HepG2 (cell line): ENCODE data around the gene ZBTB21. TPM values are rescaled to one million over a fixed set of nuclear protein-coding genes. Genes with fewer than 3 reads are reported as not detected.

ENCODE experiments used
- HNRNPLL ChIP-seq: fragments of 200-400 bp; formaldehyde crosslinking; IDR thresholded peaks from 2 replicates; pipeline ENCODE4 v1.6.1; 2017; ENCODE audit warnings: mild to moderate bottlenecking, low read depth, low read length; ENCODE audit not compliant: poor library complexity, severe bottlenecking
- JUN ChIP-seq: sonication (generic); formaldehyde crosslinking; IDR thresholded peaks from 2 replicates; pipeline ENCODE4 v1.4.0; 2020; ENCODE audit warnings: mild to moderate bottlenecking, missing genetic modification reagents
- JUNB ChIP-seq: sonication (generic); formaldehyde crosslinking; IDR thresholded peaks from 2 replicates; pipeline ENCODE4 v1.8.0; 2022; ENCODE audit warnings: missing genetic modification reagents, mild to moderate bottlenecking, borderline replicate concordance
- KDM1A ChIP-seq: IDR thresholded peaks from 2 replicates; pipeline ENCODE4 v1.6.1; 2016; ENCODE audit warnings: missing compliant biosample characterization
- KLF12 ChIP-seq: sonication (generic); formaldehyde crosslinking; IDR thresholded peaks from 2 replicates; pipeline ENCODE4 v1.4.0; 2020; ENCODE audit warnings: missing genetic modification reagents, borderline replicate concordance
- NFATC3 ChIP-seq: sonication (generic); formaldehyde crosslinking; IDR thresholded peaks from 2 replicates; pipeline ENCODE4 v1.5.1; 2020; ENCODE audit warnings: mild to moderate bottlenecking, missing genetic modification reagents
- NFRKB ChIP-seq: fragments of 450-650 bp; IDR thresholded peaks from 2 replicates; pipeline ENCODE4 v1.6.1; 2017
- POLR2A ChIP-seq, 2 experiments: IDR thresholded peaks; 2 replicates each; pipeline ENCODE4 v1.6.1; 2011; ENCODE audit warnings: low read depth in 2 of 2, low read length in 2 of 2, mild to moderate bottlenecking in 1 of 2, moderate library complexity in 1 of 2; ENCODE audit not compliant: insufficient read depth in 1 of 2
- POLR2G ChIP-seq: fragments of 200-400 bp; formaldehyde crosslinking; IDR thresholded peaks from 2 replicates; pipeline ENCODE4 v1.6.1; 2018; ENCODE audit warnings: mild to moderate bottlenecking, low read depth, low read length, moderate library complexity
- RORA ChIP-seq: sonication (generic); formaldehyde crosslinking; IDR thresholded peaks from 2 replicates; pipeline ENCODE4 v1.5.0; 2020; ENCODE audit warnings: mild to moderate bottlenecking, missing genetic modification reagents, moderate library complexity
- SMARCE1 ChIP-seq: fragments of 450-650 bp; IDR thresholded peaks from 2 replicates; pipeline ENCODE4 v1.6.1; 2017; ENCODE audit warnings: borderline replicate concordance
- TBX3 ChIP-seq: fragments of 450-650 bp; IDR thresholded peaks from 2 replicates; pipeline ENCODE4 v1.6.1; 2017; ENCODE audit warnings: antibody characterized with exemption, mild to moderate bottlenecking, inconsistent platforms, borderline replicate concordance
- TRIM22 ChIP-seq: fragments of 450-650 bp; IDR thresholded peaks from 2 replicates; pipeline ENCODE4 v1.6.1; 2017
- ZFP1 ChIP-seq: IDR thresholded peaks from 2 replicates; pipeline ENCODE4 v1.6.1; 2016
- ZMYM3 ChIP-seq: sonication (generic); formaldehyde crosslinking; IDR thresholded peaks from 2 replicates; pipeline ENCODE4 v1.5.1; 2020; ENCODE audit warnings: mild to moderate bottlenecking, missing genetic modification reagents
- ZMYM4 ChIP-seq: sonication (generic); formaldehyde crosslinking; IDR thresholded peaks from 2 replicates; pipeline ENCODE4 v1.8.1; 2023; ENCODE audit warnings: mild to moderate bottlenecking, missing genetic modification reagents
- ZNF331 ChIP-seq: sonication (generic); formaldehyde crosslinking; IDR thresholded peaks from 2 replicates; pipeline ENCODE4 v1.4.0; 2020; ENCODE audit warnings: missing genetic modification reagents
- ZNF770 ChIP-seq: sonication (generic); formaldehyde crosslinking; IDR thresholded peaks from 2 replicates; pipeline ENCODE4 v1.5.0; 2020; ENCODE audit warnings: mild to moderate bottlenecking, missing genetic modification reagents
- ZNF883 ChIP-seq: sonication (generic); formaldehyde crosslinking; IDR thresholded peaks from 2 replicates; pipeline ENCODE4 v1.5.1; 2020; ENCODE audit warnings: mild to moderate bottlenecking, missing genetic modification reagents; ENCODE audit errors: not compliant biosample characterization
- polyA plus RNA-seq, 8 experiments: library from polyadenylated mRNA; depleted of rRNA in 3 of 8; stranded (reverse) in 7 of 8; unstranded in 1 of 8; fragments of >200 nt; fragmentation: Illumina TruSeq in 4 of 8; extraction: Trizol in 4 of 8; gene quantifications; 2 replicates each; pipeline versions ENCODE4 v1.2.1 to v1.2.3, GENCODE V29; 2011 to 2016; ENCODE audit warnings: low read depth in 4 of 8, missing spikeins in 1 of 8, mixed read lengths in 1 of 8; ENCODE audit not compliant: insufficient read depth in 1 of 8
- total RNA-seq, 5 experiments: library from RNA; depleted of rRNA; stranded (reverse); fragments of >200 nt; fragmentation: Illumina TruSeq; extraction: Trizol; gene quantifications; 2 replicates each; pipeline ENCODE4 v1.2.3, GENCODE V29; 2016; ENCODE audit warnings: low read depth in 1 of 5
- TF ChIP-seq, protein P1 (sequence below): sonication (generic); formaldehyde crosslinking; IDR thresholded peaks from 2 replicates; pipeline ENCODE4 v1.5.1; 2020; ENCODE audit warnings: missing genetic modification reagents, mild to moderate bottlenecking, borderline replicate concordance
- TF ChIP-seq, protein P2 (sequence below): sonication (generic); formaldehyde crosslinking; conservative IDR thresholded peaks from 2 replicates; pipeline ENCODE4 v1.4.0; 2020; ENCODE audit warnings: missing genetic modification reagents
- TF ChIP-seq, protein P3 (sequence below): sonication (generic); formaldehyde crosslinking; IDR thresholded peaks from 2 replicates; pipeline ENCODE4 v1.5.0; 2020; ENCODE audit warnings: missing genetic modification reagents, mild to moderate bottlenecking, borderline replicate concordance

The ZBTB21 gene
- total and polyA plus RNA-seq, 2 of the 13 experiments (the other 11 are each of a cell fraction or from before 2014, with no cell fraction given) = 4.5 to 6.1 TPM

- peak; percentile 20; the same call in 1 of the 2 replicates for TF ChIP-seq KLF12 (CRISPR knock-in tag)
- TF ChIP-seq POLR2G = no peak; the same call in 1 of the 2 replicates
- no peak for TF ChIP-seq TRIM22
- TF ChIP-seq KDM1A (CRISPR knock-in tag) = no peak
- TF ChIP-seq JUN (CRISPR knock-in tag) = 0 out of 2 replicates have a peak, but pooled peaks have one; percentile 44
- no peak for TF ChIP-seq TBX3
- TF ChIP-seq POLR2A (IDR thresholded peaks at IDR 0.05; ENCODE audit: insufficient read depth in 1 of 2, low read depth in 2 of 2, low read length in 2 of 2) = peak in 1 of 2 experiments; percentile 84; a peak in 3 of 4 replicates
- TF ChIP-seq ZNF770 (CRISPR knock-in tag) = peak; percentile 48
- 0 out of 2 replicates have a peak, but pooled peaks have one; percentile 48 for TF ChIP-seq ZMYM4 (CRISPR knock-in tag)
- no peak for TF ChIP-seq RORA (CRISPR knock-in tag)
- no peak for TF ChIP-seq JUNB (CRISPR knock-in tag)
- no peak for TF ChIP-seq ZMYM3
- TF ChIP-seq, protein P1, sequence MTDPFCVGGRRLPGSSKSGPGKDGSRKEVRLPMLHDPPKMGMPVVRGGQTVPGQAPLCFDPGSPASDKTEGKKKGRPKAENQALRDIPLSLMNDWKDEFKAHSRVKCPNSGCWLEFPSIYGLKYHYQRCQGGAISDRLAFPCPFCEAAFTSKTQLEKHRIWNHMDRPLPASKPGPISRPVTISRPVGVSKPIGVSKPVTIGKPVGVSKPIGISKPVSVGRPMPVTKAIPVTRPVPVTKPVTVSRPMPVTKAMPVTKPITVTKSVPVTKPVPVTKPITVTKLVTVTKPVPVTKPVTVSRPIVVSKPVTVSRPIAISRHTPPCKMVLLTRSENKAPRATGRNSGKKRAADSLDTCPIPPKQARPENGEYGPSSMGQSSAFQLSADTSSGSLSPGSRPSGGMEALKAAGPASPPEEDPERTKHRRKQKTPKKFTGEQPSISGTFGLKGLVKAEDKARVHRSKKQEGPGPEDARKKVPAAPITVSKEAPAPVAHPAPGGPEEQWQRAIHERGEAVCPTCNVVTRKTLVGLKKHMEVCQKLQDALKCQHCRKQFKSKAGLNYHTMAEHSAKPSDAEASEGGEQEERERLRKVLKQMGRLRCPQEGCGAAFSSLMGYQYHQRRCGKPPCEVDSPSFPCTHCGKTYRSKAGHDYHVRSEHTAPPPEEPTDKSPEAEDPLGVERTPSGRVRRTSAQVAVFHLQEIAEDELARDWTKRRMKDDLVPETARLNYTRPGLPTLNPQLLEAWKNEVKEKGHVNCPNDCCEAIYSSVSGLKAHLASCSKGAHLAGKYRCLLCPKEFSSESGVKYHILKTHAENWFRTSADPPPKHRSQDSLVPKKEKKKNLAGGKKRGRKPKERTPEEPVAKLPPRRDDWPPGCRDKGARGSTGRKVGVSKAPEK (CRISPR knock-in tag) = no peak
- TF ChIP-seq ZNF883 = peak; percentile 36
- no peak for TF ChIP-seq NFRKB
- TF ChIP-seq, protein P2, sequence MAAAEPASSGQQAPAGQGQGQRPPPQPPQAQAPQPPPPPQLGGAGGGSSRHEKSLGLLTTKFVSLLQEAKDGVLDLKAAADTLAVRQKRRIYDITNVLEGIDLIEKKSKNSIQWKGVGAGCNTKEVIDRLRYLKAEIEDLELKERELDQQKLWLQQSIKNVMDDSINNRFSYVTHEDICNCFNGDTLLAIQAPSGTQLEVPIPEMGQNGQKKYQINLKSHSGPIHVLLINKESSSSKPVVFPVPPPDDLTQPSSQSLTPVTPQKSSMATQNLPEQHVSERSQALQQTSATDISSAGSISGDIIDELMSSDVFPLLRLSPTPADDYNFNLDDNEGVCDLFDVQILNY = peak; percentile 40; the same call in 1 of the 2 replicates
- peak; percentile 41 for TF ChIP-seq HNRNPLL
- no peak for TF ChIP-seq NFATC3 (CRISPR knock-in tag)
- TF ChIP-seq, protein P3, sequence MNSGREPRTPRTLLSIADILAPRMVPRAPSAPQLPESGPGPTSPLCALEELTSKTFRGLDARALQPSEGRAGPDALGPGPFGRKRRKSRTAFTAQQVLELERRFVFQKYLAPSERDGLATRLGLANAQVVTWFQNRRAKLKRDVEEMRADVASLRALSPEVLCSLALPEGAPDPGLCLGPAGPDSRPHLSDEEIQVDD (CRISPR knock-in tag) = no peak
- no peak for TF ChIP-seq ZFP1 (CRISPR knock-in tag)
- TF ChIP-seq SMARCE1 = no peak
- peak; percentile 56; the same call in 1 of the 2 replicates for TF ChIP-seq ZNF331 (CRISPR knock-in tag)
These were observed 641 bp upstream of the ZBTB21 start (continued) for GRCh38 chr21:42010507-42011495.
